ENCODE measurements around the gene FAM111B. TPM values are rescaled to one million over a fixed set of nuclear protein-coding genes. Genes with fewer than 3 reads are reported as not detected.
"Not testable (repeated sequence)": the region's sequence is repeated elsewhere in the genome, so short reads cannot be mapped to it uniquely, and the experiment has no call there.

The FAM111B gene
- polyA plus RNA-seq, 1 donor from 2014 or later: 3.8 TPM

DNA sequence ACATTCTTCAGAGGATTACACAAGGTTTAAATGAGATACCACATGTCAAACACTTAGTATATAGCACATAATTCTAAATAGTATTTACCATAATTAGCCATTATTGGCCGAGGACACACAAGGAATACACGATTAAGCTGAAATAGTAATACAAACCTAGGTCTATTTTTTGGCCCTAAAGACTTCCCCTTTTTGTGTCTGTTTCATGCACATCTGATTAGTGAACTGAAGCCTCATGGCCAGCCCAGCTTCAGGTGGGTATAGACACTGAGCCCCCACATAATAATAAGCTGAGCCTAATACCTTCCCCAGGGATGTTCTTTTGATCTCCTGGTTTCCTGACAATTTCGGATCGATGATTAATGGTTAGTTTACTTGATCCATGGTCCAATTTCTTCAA is 18.9 kb upstream of the FAM111B start:
- Mint-ChIP-seq H3K4me1 (peaks cover 15 to 34% (median 27%) of the 10 kb centered on the region in 3 donors), H3K27me3 (no peaks in the 10 kb centered on the region)

DNA sequence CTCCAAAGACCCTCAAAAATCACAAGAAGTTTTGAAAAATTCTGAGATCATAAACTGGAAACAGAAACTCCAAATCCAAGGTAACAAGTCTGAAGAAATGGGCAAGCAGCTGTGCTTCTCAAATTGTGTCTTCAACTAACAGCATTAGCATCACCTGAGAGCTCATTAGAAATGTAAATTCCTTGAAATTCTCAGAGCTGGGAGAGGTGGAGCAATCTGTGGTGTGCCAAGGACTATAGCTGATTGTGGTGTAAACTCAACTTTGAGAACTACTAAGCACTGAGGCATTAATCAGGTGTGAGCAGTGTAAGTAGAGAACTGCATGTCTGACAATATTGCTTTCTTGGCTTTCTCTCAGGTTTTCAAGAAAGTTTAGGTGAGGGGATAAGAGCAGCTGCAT is 13.5 kb upstream of the FAM111B start:
- H3K9me3 Mint-ChIP-seq, H3K27ac Mint-ChIP-seq, H3K27me3 Mint-ChIP-seq, H3K4me3 Mint-ChIP-seq: not testable (repeated sequence)
- Mint-ChIP-seq H3K36me3 (peaks cover 11% of the 10 kb centered on the region), H3K4me1 (peaks cover 35 to 51% (median 48%) of the 10 kb centered on the region in 3 donors)

More for the DNA sequence above, 18.9 kb upstream of the FAM111B start:
- Mint-ChIP-seq H3K9me3 (no peaks in the 10 kb centered on the region), H3K36me3 (peaks cover 19% of the 10 kb centered on the region), H3K27ac (peak overlapping the region in 1 of 3 donors; percentile 22), H3K4me3 (peak overlapping the region in 2 of 4 donors; percentile 26 to 79)

GRCh38 chr11:59095225-59095624 is 11.8 kb upstream of the FAM111B start:
- Mint-ChIP-seq H3K27ac (peak overlapping the region; percentile 15 to 96 (median 71)), H3K4me1 (peaks cover 36 to 53% (median 49%) of the 10 kb centered on the region in 3 donors), H3K36me3 (peaks cover 12% of the 10 kb centered on the region), H3K4me3 (peak overlapping the region; percentile 3 to 96 (median 70))
- not testable (repeated sequence) for H3K9me3 Mint-ChIP-seq, H3K27me3 Mint-ChIP-seq

DNA sequence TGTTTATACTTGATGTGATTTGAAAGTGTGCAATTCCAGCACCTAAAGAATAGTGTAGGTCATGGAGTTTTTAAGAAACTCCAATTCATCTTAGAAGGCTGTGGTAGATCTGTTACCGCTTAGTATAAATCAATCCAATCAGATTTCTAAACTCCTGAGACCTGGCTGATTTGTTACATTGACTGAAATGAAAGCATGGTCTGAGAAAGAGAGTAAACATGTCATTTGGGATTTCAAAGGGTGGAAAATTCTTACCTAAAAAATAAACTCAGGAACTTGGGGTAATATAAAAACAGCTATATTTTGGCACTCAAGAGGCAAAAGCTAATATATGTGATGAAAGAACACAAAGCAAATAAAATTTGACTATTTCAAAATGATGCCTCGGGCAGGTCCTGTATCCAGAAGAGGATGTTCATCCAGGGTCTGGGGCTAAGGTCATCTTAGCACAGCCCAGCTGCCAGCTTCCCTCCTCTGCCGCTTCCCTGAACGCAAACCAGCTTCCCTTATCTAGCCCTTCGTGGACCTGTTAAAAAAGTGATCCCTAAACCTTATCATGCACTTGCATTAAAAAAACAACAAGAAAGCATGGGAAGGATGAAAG is 11.0 kb upstream of the FAM111B start:
- Mint-ChIP-seq H3K4me1 (peaks cover 43 to 60% (median 54%) of the 10 kb centered on the region in 3 donors), H3K36me3 (peaks cover 12% of the 10 kb centered on the region), H3K4me3 (peak overlapping the region in 3 of 4 donors; percentile 65 to 96 (median 88)), H3K27ac (peak overlapping the region; percentile 71 to 96 (median 81))
- not testable (repeated sequence) for H3K9me3 Mint-ChIP-seq, H3K27me3 Mint-ChIP-seq

DNA sequence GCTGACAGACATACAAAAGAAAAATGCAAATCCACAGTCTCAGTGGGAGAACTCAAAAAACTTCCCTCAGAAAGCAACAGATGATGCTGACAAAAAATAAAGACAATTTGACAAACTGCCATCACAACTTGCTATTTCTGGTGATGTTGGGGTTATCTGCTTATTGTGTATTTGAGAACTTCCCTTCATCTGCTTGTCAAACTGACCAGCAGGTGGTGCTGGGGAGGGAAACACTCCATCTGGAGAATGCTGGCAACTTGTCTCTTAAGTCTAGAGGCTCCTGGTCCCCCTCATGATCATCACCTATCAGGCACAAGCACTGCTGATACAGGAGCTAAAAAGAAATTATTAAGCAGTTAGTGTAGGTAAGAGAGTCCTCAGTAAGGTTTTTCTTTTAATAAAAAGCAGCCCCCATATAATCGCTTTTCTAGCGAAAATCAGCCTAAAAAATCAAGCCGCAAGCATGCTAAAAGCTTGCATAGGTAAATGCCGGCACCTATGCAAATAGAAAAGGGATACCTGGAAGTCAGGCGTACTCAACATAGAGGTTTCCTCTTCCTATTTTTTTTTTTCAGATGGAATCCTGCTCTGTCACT is 9.8 kb upstream of the FAM111B start:
- Mint-ChIP-seq H3K27ac (peak overlapping the region; percentile 71 to 96 (median 81)), H3K4me3 (peak overlapping the region; percentile 65 to 96 (median 84)), H3K4me1 (peaks cover 52 to 67% (median 63%) of the 10 kb centered on the region in 3 donors), H3K27me3 (no peaks in the 10 kb centered on the region), H3K9me3 (peaks cover 0 to 9% (median 5%) of the 10 kb centered on the region in 3 donors), H3K36me3 (peaks cover 8% of the 10 kb centered on the region)

GRCh38 chr11:59097938-59098337 is 9.1 kb upstream of the FAM111B start:
- Mint-ChIP-seq H3K27ac (peak overlapping the region; percentile 71 to 88 (median 81)), H3K4me3 (peak overlapping the region; percentile 65 to 96 (median 84)), H3K4me1 (peaks cover 59 to 70% (median 69%) of the 10 kb centered on the region in 3 donors)
- not testable (repeated sequence) for H3K9me3 Mint-ChIP-seq, H3K36me3 Mint-ChIP-seq, H3K27me3 Mint-ChIP-seq

- peaks cover 0 to 9% (median 5%) of the 10 kb centered on the region in 3 donors for H3K9me3 Mint-ChIP-seq
- H3K4me1 Mint-ChIP-seq: peaks cover 59 to 75% (median 64%) of the 10 kb centered on the region in 3 donors
- H3K27me3 Mint-ChIP-seq: peaks cover 3% of the 10 kb centered on the region
- H3K4me3 Mint-ChIP-seq: peak overlapping the region; percentile 86 to 98 (median 90)
- H3K27ac Mint-ChIP-seq: peak overlapping the region; percentile 72 to 94 (median 93)
- peaks cover 3% of the 10 kb centered on the region for H3K36me3 Mint-ChIP-seq
These were observed 4.7 kb upstream of the FAM111B start for GRCh38 chr11:59102259-59102765.

DNA sequence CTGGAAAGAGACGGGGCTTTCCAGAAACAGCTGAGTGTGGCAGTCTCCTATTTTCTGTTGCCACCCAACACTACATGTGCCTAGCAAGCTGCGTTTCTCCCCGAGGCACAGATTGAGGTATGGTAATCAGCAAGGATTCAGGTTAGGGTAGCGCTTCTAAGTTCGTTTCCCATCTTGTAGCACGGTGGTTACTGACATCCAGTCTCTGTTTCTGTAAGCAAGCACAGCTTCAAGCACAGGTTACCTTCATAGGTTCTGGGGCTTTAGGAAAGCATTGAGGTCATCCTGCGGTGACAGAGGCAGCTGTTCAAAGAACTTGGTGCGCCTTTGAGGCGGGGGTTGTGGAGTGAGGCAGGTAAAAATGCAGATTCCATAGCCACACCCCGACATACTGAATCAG is 684 bp downstream of the FAM111B start:
- peak overlapping the region; percentile 83 to 97 (median 91) for H3K4me3 Mint-ChIP-seq
- H3K9me3 Mint-ChIP-seq, H3K27me3 Mint-ChIP-seq, H3K36me3 Mint-ChIP-seq: not testable (repeated sequence)
- H3K27ac Mint-ChIP-seq: peak overlapping the region in 2 of 3 donors; percentile 69 to 79
- H3K4me1 Mint-ChIP-seq: peaks cover 45 to 54% (median 49%) of the 10 kb centered on the region in 3 donors

DNA sequence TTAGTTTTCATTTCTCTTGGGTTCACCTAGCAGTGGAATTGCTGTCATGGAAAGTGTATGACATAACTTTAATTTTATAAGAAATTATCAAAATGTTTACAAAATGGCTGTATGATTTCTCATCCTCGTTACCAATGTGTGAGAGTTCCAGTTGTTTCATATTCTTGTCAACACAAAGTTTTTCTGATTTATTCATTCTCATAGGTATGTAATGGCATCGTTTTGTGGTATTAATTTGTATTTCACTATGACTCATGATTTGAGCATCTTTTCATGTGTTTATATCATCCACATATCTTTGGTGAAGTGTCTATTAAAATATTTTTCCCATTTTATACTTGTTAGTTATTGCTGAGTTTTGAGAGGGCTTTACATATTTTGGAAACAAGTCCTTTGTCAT is 5.5 kb downstream of the FAM111B start:
- Mint-ChIP-seq H3K4me1 (peaks cover 21 to 22% (median 22%) of the 10 kb centered on the region in 3 donors), H3K27me3 (peaks cover 3% of the 10 kb centered on the region), H3K9me3 (peaks cover 4 to 5% (median 4%) of the 10 kb centered on the region in 3 donors), H3K36me3 (peaks cover 6% of the 10 kb centered on the region), H3K27ac (no peak overlapping the region), H3K4me3 (no peak overlapping the region)

DNA sequence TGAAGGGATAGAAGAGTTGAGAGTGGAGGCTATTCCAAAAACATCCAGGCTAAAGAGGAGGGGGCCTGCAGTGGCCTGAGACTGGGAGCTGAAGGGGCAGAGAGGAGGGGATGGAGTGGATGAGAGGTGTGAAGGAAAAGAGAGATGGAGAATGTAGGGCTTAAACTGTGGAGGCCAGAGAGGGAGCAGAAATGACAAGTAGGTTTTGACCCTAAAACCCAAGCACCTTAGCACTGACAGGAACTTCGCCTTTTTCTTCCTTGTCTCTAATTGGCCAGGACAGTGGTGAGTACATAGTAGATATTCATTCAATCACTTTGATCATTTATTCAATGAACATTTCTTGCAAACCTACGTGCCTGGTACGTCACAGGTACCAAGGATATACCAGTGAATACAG is 7.3 kb downstream of the FAM111B start:
- Mint-ChIP-seq H3K9me3 (peaks cover 8 to 20% (median 10%) of the 10 kb centered on the region in 3 donors), H3K27me3 (no peaks in the 10 kb centered on the region), H3K4me3 (no peak overlapping the region), H3K36me3 (peaks cover 6% of the 10 kb centered on the region), H3K27ac (no peak overlapping the region), H3K4me1 (peaks cover 2 to 5% (median 4%) of the 10 kb centered on the region in 3 donors)

- H3K27me3 Mint-ChIP-seq: no peaks in the 10 kb centered on the region
- no peak overlapping the region for H3K27ac Mint-ChIP-seq
- peaks cover 0 to 5% (median 0%) of the 10 kb centered on the region in 3 donors for H3K4me1 Mint-ChIP-seq
- no peak overlapping the region for H3K4me3 Mint-ChIP-seq
- H3K9me3 Mint-ChIP-seq: peaks cover 8 to 21% (median 10%) of the 10 kb centered on the region in 3 donors
- H3K36me3 Mint-ChIP-seq: peaks cover 7% of the 10 kb centered on the region
These were observed 8.5 kb downstream of the FAM111B start for GRCh38 chr11:59115553-59115952.

- peaks cover 0 to 5% (median 0%) of the 10 kb centered on the region in 3 donors for H3K4me1 Mint-ChIP-seq
- H3K27me3 Mint-ChIP-seq: no peaks in the 10 kb centered on the region
- peaks cover 8 to 21% (median 10%) of the 10 kb centered on the region in 3 donors for H3K9me3 Mint-ChIP-seq
- H3K27ac Mint-ChIP-seq: no peak overlapping the region
- peaks cover 8% of the 10 kb centered on the region for H3K36me3 Mint-ChIP-seq
- no peak overlapping the region for H3K4me3 Mint-ChIP-seq
These were observed 10.7 kb downstream of the FAM111B start for GRCh38 chr11:59117774-59118173.

- H3K36me3 Mint-ChIP-seq: peaks cover 4% of the 10 kb centered on the region
- H3K27ac Mint-ChIP-seq: no peak overlapping the region
- peaks cover 0 to 1% (median 0%) of the 10 kb centered on the region in 3 donors for H3K4me1 Mint-ChIP-seq
- H3K27me3 Mint-ChIP-seq: no peaks in the 10 kb centered on the region
- H3K4me3 Mint-ChIP-seq: no peak overlapping the region
- H3K9me3 Mint-ChIP-seq: peaks cover 5 to 21% (median 12%) of the 10 kb centered on the region in 3 donors
These were observed 12.8 kb downstream of the FAM111B start for GRCh38 chr11:59119826-59120225.

- Mint-ChIP-seq H3K27me3 (no peaks in the 10 kb centered on the region), H3K9me3 (peaks cover 4 to 8% (median 6%) of the 10 kb centered on the region in 3 donors), H3K4me1 (peaks cover 11 to 15% (median 14%) of the 10 kb centered on the region in 3 donors), H3K36me3 (peaks cover 13% of the 10 kb centered on the region), H3K4me3 (peak overlapping the region in 2 of 4 donors; percentile 33 to 34), H3K27ac (peak overlapping the region in 2 of 3 donors; percentile 0 to 28)
These were observed 28.8 kb downstream of the FAM111B start for GRCh38 chr11:59135648-59136461.

DNA sequence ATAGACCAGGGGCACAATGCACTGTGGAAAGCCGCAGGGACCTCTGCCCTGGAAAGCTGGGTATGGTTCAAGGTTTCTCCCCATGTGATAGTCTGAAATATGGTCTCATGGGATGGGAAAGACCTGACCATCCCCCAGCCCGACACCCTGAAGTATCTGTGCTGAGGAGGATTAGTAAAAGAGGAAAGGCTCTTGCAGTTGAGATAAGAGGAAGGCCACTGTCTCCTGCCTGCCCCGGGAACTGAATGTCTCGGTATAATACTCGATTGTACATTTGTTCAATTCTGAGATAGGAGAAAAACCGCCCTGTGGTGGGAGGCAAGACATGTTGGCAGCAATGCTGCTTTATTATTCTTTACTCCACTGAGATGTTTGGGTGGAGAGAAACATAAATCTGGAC is 29.5 kb downstream of the FAM111B start:
- H3K27ac Mint-ChIP-seq: peak overlapping the region in 1 of 3 donors; percentile 0
- not testable (repeated sequence) for H3K27me3 Mint-ChIP-seq, H3K9me3 Mint-ChIP-seq
- peaks cover 13 to 21% (median 19%) of the 10 kb centered on the region in 3 donors for H3K4me1 Mint-ChIP-seq
- peaks cover 10% of the 10 kb centered on the region for H3K36me3 Mint-ChIP-seq
- peak overlapping the region in 1 of 4 donors; percentile 33 for H3K4me3 Mint-ChIP-seq

Data from IgD-negative memory B cell (primary cell).